Islet of Langerhans (tissue), 1 donor: ENCODE data around the gene COX17.

ENCODE experiments used
- FAIRE-seq: peaks from one replicate; lab custom pipeline; 2011; peaks lifted over from hg19 to GRCh38; lab: Jason Lieb, UNC

The COX17 gene

DNA sequence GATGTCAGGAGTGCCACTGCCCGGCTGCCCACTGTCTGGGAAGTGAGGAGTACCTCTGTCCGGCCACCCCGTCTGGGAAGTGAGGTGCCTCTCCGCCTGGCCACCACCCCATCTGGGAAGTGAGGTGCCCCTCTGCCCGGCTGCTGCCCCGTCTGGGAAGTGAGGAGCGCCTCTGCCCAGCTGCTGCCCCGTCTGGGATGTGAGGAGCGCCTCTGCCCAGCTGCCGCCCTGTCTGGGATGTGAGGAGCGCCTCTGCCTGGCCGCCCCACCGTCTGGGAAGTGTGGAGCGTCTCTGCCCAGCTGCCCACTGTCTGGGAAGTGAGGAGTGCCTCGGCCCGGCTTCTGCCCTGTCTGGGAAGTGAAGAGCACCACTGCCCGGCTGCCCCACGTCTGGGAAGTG is 3.3 kb downstream of the COX17 start:
- FAIRE-seq = no peak

DNA sequence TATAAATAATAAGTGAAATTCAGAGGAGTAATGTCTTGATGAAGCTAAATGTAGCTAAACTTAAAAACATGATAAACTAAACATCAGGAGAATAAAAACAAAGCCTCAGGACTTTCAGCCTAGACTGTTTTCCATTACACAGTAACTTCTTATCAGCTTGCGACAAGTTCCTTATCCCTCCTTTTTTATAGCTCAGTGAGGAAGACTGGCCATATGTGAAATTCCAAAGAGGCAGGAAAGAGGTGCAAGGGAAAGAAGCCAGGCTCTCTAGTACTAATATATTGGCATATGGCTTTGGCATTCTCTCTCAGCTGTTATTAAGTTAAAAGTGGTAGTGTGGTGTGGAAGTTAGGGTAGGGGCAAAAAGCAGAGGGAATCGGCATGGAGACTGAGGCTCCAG is 4.4 kb downstream of the COX17 start:
- no peak for FAIRE-seq

DNA sequence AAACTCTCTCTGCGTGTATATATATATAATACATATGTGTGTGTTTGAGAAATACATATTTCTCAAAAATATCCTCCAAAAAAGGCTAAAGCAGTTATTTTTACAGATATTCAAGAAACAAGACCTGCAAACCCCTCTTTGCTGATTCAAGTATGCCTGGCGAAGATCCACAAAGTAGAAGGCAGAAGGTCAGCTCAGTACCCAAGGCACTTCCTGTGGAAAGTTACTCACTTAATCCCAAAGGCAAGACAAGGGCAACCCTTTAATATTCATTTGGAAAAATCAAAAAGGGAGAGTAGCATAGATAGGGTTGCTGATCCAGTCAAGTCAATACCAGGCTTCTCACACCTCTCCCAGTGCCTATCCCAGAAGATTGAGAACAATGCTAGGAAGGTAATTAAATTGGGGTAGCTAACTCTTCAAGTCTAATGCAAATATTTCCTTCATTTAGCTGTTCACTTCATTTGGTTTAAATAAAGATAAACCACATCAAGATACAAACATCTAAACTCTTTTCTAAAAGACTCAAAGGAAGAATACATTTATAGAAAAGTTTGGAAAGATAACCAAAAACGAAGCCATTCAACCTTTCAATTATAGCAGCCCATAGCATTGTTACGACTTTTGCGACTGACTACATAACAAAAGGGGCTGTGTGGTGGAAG is 7.2 kb downstream of the COX17 start:
- FAIRE-seq = no peak

DNA sequence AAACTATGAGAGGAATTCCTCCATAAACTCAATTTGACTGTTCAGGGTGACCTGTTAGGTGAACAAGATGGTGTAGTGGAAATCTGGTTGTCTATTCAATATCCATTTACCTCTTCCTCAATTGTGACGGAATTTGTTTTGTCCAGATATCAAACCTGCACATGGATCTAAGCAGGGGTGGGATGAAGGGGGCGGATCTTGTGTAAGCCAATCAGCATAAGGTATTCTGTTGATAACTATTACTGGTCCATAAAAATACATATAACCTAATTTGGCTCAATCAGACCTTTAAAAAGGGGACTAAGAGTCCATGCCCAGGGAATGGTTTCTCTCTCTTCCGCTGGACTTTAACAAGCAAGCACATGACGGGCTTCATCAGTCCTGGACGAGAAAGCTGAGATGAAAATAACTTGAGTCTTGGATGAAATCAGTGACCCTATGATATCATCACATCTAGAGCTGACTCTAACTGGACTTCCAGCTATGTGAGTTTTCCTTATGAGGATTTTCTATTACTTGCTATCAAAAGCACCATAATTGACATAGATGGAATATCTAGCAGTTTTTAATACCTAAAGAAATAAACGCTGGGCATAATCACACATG is 11.1 kb downstream of the COX17 start:
- FAIRE-seq = no peak

DNA sequence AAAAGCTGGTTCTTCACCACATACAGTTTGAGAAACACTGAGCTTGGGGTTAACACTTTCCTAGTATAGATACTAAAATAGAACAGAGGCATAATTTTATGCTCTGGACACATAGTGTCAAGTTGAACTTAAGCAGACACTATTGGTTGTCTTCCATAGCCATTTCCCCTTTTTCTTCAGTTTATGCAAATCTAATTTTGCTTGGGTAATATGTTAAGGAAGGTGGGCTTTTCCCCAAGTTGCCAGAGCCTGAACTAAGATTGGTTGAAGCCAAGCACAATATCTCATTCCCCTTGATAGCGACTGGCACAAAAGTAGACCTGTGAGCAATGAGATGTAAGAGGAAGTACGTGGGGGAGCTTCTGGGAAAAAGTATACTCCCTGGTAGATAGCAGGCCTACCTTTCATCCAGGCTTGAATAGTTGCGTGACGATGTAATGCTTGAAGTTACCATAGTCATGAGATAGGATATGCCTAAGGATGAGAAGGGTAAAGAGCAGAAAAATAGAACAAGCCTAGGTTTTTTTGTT is 12.3 kb downstream of the COX17 start:
- FAIRE-seq = no peak

DNA sequence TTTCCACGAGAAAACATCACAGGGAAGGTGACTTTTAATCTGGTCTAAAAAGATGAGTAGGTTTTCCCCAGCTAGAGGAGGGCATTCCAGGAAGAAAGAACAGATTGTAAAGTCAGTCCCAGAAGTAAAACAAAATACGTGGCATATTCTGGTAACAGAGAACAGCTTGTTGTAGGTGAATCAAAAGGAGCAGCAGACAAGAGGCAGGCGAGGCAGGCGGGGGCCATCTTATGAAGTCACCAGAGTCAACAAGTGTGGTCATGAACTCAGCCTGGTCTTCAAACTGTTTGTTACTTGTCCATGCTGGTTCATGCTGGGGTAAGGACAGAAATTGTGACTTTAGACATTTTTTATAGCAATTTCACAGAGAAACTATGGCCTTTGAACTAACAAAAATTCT is 12.8 kb downstream of the COX17 start:
- no peak for FAIRE-seq

DNA sequence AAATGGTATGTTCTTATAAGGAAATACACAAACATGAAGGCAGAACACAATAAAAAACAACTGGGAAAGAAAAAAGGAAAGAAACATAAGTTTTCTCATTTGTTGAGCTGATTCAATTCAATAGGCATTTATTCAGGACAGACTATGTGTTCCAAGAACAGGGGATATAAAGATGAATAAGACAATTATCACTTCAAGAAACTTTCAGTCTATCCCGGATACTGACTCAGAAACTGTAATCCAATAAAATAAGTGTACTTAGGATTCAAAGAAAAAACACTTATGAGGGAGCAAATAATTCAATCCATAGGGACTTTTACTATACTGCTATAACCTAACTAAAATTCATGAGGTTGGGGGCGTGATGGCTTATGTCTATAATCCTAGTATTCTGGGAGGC is 13.3 kb downstream of the COX17 start:
- no peak for FAIRE-seq

DNA sequence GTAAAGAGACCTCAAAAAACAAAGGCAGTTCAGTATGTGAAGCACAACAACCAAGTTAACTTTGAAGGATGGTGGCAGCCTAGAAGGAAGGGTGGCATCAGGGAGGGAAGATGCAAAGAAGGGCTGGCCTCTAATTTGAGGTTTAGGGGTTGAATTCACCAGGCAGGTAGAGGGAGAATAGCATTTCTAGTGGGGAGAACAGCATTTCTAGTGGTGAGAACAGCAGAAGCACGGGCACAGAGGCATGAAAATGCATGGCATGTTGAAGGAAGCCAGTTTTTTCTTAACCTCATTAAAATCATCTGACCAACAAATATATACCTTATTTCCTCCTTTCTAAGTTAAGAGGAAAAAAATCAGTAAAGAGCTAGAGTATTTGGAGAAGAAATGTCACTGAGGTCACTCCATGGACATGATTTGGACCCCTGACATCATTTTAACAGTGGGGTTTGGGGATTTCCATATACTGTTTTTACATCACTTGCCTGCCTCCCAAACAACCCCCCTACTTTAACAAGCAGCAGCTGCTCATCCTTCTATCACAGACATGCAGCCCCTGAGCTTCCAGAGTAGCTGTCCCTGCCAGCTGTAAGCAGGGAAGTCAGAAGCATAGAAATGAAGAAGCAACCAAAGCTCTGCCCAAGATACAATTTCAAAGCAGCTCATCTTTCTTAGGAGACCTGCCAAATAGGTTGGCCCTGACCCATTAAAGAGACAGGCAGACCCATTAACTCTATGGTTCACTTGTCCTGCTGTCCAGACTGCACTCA is 14.4 kb downstream of the COX17 start:
- no peak for FAIRE-seq

DNA sequence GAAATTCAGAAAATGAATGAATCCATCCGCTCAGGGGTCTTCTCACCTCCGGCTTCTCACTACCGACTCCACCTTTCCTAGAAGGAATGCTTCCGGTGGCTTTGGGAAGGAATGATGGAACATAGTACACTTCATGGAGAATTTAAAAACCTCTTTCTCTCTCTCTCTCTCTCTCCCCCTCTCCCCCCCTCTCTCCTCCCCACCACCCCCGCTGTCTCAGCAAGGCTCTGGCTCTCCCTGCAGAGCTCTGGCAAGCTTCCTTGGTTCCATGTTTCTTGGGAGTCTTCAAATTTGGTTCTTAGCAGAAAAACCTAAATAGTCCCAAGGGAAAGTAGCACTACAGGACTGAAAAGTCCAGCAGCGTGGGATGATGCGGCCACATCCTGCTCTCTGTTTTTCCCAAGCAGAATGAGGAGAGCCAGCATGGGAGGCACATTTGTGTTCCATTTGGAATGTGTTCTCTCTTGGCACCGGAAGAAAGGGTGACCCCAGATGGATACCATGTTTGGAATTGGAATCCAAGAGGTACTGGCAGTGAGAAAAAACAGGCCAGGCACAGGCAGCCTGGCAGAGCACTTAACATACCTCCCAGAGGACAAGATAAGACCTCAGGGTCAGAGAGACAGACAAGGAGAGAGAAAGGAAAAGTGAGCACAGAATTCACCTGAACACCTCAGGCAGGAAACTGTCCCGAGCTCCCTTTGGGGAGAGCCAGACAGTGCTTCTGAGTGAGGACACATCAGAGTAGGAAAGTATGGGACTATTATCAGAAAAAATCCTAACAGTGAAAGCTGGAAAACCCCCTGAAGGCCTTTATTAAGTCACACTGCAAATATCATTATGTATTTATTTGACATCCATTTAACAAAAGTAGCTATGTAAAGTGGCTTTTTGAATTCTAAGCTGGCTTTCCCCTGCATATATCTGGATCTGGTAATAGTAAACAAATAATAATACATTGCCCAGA is 16.4 kb downstream of the COX17 start, which contains the start of gene POPDC2:
POPDC2 (minus strand) TSS at position 116 of the 967 bp plus-strand sequence. CDS start 166 bp downstream, outside the sequence.
- FAIRE-seq = no peak

DNA sequence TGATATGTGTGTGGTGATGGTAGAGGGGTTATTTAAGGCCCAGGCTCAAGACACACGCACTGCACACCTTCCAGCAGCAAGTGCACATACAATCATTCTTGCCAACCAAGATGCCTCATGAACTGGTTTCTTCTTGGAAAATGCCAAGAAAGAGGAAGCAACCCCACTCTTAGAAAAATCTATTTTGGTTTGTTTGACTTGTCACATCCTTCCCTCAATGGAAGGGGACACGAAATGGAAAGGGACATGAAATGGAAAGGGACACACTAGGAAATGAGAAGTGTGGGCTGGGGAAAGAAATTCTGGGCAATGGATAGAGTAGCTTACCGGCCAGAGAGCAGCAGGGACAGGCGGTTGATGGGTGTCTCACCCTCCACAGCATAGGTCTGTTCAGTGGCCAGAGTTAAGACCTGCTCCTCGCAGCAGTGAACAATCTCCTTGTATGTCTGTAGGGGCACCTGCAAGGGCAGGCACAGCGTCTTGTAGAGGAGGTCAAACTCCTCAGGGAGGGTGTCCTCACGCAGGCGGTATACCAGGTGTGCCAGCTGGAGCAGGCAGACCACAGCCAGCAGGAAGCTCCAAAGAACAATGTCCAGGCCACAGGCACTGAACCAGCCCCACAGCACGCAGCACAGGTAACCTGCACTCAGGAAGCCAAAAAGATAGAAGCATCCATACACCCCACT is 17.5 kb downstream of the COX17 start:
- no peak for FAIRE-seq

DNA sequence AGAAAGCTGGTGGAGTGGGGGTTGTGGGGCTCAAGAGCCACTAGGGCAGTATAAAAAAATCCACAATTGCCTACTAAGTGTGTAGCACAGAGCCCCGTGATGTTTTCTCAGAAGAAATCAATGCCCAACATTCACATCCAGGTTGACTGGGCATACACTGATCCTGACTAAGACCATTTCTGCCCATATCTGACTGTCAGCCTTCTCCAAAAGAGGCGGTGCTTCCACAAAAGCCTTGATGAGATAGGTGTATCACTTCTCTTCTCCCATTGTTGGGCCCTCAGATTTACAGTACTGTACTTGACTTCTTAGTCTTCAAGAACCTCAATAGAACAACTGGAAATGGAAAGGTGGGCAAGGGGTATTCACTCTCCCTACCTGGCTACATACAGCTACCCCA is 18.2 kb downstream of the COX17 start:
- FAIRE-seq = no peak

DNA sequence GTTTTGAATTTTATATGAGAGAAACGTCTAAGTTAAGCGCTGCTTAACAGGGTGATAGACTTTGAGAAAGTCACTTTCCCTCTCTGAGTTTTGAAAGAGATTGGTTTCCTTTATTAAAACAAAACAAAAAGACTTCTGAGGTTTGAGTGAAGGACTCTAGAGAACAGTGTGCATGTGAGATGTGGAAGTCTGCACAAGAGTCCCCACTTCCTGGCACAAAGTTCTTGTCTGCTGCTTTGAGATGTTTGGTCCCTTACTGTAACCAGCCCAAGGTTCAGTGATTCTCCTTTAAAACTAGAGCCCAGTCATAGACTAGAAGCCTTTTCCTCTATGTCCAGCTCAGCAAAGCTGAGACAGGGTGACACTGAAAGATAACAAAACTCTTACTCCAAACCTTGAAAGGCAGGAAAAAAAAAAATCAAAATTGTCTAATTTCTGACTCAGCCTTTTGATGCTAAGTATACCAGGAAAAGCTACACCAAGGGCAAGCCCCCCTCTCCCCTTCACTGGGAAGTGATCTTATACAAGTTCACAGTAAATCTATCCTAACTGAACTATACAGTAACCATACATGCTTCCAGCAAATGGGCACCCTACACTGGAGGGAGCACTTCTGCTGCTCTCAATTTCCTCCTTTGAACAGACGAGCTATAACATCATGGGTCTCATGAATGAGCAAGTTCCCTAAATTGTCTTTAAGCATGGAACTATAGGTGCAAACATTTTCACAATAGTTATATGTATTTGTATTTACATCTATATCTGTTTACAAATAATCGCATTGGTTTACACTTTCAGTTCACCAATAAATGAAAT is 19.1 kb downstream of the COX17 start:
- no peak for FAIRE-seq

DNA sequence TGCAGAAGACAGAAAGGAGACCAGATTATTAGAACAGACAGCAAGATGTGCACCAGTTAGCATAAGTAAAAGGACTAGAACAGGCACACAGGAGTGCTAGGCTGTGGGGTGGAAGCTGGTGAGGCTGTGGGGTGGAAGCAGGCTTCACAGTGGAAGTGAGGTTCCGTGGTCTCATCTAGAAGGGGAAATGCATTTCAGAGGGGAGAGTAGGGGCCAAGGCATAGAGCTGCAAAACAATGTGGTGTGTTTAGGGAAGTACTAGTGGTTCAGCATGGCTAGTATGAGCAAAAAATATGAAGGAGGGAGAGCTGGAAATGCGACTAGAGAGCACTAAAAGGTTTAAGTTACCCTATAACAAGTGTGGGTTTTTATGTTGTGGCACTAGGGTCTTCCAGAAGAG is 23.3 kb downstream of the COX17 start:
- no peak for FAIRE-seq

DNA sequence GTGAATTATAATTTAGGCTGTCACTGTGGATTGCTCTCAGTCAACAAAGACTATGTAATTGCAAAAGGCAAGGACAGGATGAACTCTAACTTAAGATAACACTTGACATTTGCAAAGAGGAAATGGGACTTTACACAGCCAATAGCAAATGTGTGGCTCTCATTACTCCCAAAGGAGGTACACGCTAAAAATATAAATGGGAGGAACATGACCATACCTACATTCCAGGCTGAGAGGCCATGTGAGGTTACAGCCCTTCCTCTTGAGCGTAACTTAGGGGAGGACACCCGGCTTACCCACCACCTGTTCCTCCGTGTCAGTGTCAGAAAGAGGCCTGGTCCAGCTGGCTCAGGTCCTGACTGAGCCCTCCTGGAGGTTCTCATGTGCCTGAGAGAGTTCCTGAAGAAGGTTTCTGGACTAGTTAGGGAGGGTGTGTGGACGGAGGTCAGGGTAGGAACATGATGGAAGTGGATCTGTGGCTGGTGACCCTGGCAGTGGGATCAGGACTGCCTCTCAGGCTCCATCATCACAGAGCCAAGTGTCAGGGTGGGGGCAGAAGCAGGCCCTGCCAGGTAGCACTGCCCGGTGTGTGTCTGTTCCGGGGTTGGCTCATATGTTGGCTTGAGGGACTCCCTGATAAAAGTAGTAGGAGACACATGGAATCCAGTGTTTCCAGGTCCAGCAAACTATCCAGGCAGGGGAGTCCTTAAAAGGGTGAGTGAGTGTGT is 24.7 kb downstream of the COX17 start:
- no peak for FAIRE-seq

DNA sequence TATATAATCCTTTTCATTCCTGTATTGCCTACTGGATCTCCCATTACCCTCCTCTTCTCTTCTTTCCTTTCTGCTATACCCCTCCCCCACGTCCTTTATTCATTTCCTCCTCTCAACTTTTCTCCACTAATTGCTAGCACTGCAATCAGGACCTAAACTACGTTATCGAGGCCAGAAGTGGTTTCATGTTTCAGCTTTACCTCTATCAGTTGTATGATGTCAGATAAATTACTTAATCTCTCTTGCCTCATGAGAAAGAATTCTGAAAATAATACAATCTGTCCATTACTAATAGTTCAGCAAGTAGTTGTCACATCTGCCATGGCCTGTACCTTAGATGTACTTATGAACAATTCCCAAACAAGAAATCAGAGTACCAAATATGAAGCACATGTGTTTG is 27.4 kb downstream of the COX17 start:
- FAIRE-seq = no peak

DNA sequence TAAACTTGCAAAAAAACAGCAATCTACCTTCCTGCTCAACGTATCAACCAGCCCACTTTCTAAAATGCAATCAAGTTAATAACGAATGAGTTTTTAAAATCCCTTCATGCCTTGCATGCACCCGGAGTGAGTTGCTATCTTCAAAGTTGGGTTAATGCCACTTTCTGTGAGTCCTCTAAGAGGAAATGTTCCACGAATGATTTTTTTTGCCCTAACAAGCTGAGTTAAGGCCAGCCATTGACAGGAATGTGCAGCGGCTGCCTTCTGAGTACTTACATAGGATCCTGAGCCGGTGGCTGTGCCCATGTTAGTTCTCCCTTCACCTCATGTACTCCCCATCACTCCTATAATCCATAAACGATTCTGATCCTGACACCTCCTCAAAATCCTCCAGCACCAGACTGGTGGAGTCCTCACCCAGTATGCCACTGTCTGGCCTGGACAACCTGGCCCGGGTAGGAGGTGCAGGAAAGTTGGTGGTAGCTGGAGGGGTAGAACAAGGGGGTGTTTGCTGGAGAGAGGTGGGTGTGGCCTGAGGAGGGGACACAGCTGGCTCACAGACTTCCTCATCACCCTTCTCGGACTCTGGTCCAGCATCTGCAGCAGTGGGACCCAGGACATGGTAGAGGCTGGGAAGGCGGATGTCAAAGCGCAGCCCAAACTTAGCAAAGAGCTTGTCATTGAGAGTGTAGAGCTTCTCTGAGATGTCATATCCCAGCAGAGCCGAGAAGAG is 29.2 kb downstream of the COX17 start:
- FAIRE-seq = no peak

DNA sequence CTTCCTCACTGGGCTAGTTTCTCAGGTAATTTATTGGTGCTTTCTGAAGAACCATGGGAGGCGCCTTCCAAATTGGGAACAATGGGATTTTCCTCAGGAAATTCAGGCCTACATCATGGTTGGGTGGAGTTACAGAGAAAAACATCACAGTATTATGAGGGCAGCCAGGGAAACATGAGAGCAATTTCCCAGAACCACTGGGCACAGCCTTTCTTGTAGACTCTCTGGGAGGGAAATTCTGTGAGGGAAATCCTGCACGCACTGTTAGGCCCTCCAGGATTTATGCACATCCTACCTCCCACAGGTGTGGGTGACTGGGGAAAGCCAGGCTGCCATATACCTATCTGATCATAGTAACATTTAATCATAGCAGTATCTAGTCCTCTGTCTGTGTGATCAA is 30.0 kb downstream of the COX17 start:
- FAIRE-seq = no peak

DNA sequence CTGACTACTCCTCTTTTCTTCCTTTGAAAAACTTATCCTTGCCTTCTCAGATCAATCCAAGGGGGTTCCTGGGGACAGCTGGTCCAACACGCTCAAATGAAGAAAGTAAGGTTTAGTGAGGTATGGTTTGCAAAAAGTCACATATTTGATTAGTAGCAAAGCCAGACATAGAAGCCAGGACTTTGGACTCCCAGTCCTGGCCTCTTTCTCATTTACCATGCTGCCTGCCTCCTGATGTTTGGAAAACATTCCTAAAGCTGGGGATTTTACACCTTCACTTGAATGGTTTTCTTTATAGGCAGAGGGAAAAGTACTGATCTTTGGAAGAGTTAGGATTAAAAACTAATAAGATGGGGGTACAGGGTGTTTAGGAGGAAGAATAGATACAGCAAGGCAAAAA is 31.4 kb downstream of the COX17 start:
- no peak for FAIRE-seq

DNA sequence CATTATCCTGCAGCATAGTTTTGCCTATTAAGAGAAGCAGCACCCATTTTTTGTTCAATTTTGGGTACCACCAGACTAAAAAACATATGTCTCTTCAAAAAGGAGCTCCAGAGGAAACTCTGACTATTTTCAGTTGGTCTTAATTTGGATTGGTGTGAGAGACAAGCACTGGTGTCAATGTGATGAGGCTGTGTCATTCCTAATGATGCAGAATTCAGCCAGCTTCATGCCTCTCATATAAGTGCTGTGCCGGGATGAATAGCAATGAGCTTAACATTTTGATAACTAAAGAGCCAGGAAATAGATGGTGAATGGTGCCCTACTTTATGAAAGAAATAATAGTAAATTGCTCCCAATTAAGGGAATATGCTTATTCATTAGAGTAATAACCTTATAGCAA is 32.7 kb downstream of the COX17 start:
- no peak for FAIRE-seq
